ENCODE measurements around the gene RGS9BP. TPM values are rescaled to one million over a fixed set of nuclear protein-coding genes. Genes with fewer than 3 reads are reported as not detected.

Gene RGS9BP
- total and polyA plus RNA-seq, 2 experiments from 2014 or later = 0.08 to 0.22 TPM

GRCh38 chr19:32631381-32631780 lies 44.3 kb upstream of the RGS9BP start:
- no peak for DNase-seq
- Histone ChIP-seq H2AFZ (no peak overlapping the region), H3K9ac (no peak overlapping the region), H4K20me1 (ENCODE audit: insufficient read depth) (no peaks in the 10 kb centered on the region), H3K9me3 (ENCODE audit: low read depth) (no peaks in the 10 kb centered on the region), H3K27ac (no peak overlapping the region), H3K36me3 (ENCODE audit: low read depth) (peaks cover 3% of the 10 kb centered on the region; the same call in 1 of the 2 replicates), H3F3A (ENCODE audit: insufficient read depth) (no peaks in the 10 kb centered on the region), H3K79me2 (ENCODE audit: insufficient read depth) (no peaks in the 10 kb centered on the region), H3K27me3 (replicated peaks; ENCODE audit: insufficient read depth) (no peaks in the 10 kb centered on the region), H3K4me3 (no peak overlapping the region), H3K4me1 (ENCODE audit: insufficient read depth) (no peaks in the 10 kb centered on the region), H3K9me2 (ENCODE audit: insufficient read depth) (no peaks in the 10 kb centered on the region), H3K4me2 (ENCODE audit: unreplicated experiment) (no peak overlapping the region)
- in situ Hi-C loops (cut with MboI) = no loop called here
- no peak for TF ChIP-seq EZH2 (IDR thresholded peaks at IDR 0.05; ENCODE audit: insufficient read depth, poor library complexity, severe bottlenecking)
- no peak for TF ChIP-seq EZH2phosphoT487 (IDR thresholded peaks at IDR 0.05; ENCODE audit: insufficient read depth, low read depth)
- WGBS, 2 experiments (ENCODE audit: low coverage in 1 of 2, low lambda C conversion rate in 2 of 2, missing lambda C conversion rate in 2 of 2) = 94 to 96% methylated on average over 15 of the region's 15 CpGs

DNA sequence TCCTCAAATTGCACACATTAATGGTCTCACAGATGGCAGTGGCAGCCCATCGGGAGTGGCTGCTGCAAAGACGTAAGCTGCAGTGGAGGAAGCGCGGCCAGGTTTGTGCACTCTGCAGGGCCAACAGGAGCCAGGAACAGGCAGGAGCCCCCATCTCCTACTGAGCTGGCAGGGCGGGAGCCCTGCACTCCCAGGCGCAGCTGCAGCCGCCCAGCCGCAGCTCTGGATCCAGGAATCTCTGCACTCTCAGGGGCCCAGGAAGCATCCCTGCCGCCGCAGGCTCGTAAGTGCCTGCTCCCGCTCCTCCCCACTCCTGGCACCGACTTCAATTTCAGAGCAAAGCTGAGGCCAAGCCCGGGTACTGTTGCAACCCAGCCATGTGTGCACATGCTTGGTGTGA lies 38.2 kb upstream of the RGS9BP start:
- no peaks in the 10 kb centered on the region for H4K20me1 ChIP-seq (ENCODE audit: insufficient read depth)
- H3K27me3 ChIP-seq (replicated peaks; ENCODE audit: insufficient read depth) = no peaks in the 10 kb centered on the region
- 89% methylated on average over 14 of the region's 14 CpGs for WGBS, 2 experiments (ENCODE audit: low coverage in 1 of 2, low lambda C conversion rate in 2 of 2, missing lambda C conversion rate in 2 of 2)
- no peak overlapping the region for H3K4me3 ChIP-seq
- TF ChIP-seq EZH2phosphoT487 (IDR thresholded peaks at IDR 0.05; ENCODE audit: insufficient read depth, low read depth) (no peak), EZH2 (IDR thresholded peaks at IDR 0.05; ENCODE audit: insufficient read depth, poor library complexity, severe bottlenecking) (no peak)
- no peaks in the 10 kb centered on the region for H3F3A ChIP-seq (ENCODE audit: insufficient read depth)
- no peak overlapping the region for H3K27ac ChIP-seq
- peaks cover 11% of the 10 kb centered on the region; the same call in 1 of the 2 replicates for H3K36me3 ChIP-seq (ENCODE audit: low read depth)
- no peaks in the 10 kb centered on the region for H3K79me2 ChIP-seq (ENCODE audit: insufficient read depth)
- H3K9me2 ChIP-seq (ENCODE audit: insufficient read depth) = no peaks in the 10 kb centered on the region
- no peak overlapping the region for H2AFZ ChIP-seq
- DNase-seq = no peak
- H3K4me1 ChIP-seq (ENCODE audit: insufficient read depth) = no peaks in the 10 kb centered on the region
- H3K4me2 ChIP-seq (ENCODE audit: unreplicated experiment) = no peak overlapping the region
- no peak overlapping the region for H3K9ac ChIP-seq
- H3K9me3 ChIP-seq (ENCODE audit: low read depth) = no peaks in the 10 kb centered on the region
- in situ Hi-C loops (cut with MboI) = no loop called here

DNA sequence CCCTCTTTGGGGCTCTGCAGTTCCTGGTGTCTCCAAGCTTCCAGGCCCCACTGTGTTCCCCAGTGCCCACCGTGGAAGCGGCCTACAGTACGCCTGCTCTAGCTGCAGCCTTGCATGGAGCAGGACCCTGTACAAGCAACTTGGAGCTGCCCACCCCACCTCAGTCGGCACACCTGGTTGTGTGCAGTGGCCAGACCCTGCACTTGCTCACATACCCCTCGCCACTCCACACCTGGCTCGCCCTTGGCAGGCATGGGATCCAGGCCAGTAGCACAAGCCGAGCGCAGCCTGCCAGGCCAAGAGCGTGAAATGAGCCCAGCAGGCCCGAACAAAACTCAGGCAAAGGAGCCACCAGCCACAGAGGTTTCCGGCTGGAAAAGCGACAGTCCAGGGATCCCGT lies 37.0 kb upstream of the RGS9BP start:
- no peaks in the 10 kb centered on the region for H4K20me1 ChIP-seq (ENCODE audit: insufficient read depth)
- in situ Hi-C loops (cut with MboI) = no loop called here
- no peak overlapping the region for H3K9ac ChIP-seq
- H3K27ac ChIP-seq = no peak overlapping the region
- H3K36me3 ChIP-seq (ENCODE audit: low read depth) = peaks cover 11% of the 10 kb centered on the region; the same call in 1 of the 2 replicates
- no peak overlapping the region for H3K4me2 ChIP-seq (ENCODE audit: unreplicated experiment)
- no peaks in the 10 kb centered on the region for H3K9me3 ChIP-seq (ENCODE audit: low read depth)
- no peak overlapping the region for H3K4me3 ChIP-seq
- no peaks in the 10 kb centered on the region for H3K79me2 ChIP-seq (ENCODE audit: insufficient read depth)
- no peaks in the 10 kb centered on the region for H3K4me1 ChIP-seq (ENCODE audit: insufficient read depth)
- TF ChIP-seq EZH2phosphoT487 (IDR thresholded peaks at IDR 0.05; ENCODE audit: insufficient read depth, low read depth) (no peak), EZH2 (IDR thresholded peaks at IDR 0.05; ENCODE audit: insufficient read depth, poor library complexity, severe bottlenecking) (no peak)
- 96 to 98% methylated on average over 13 of the region's 13 CpGs for WGBS, 2 experiments (ENCODE audit: low coverage in 1 of 2, low lambda C conversion rate in 2 of 2, missing lambda C conversion rate in 2 of 2)
- H3F3A ChIP-seq (ENCODE audit: insufficient read depth) = no peaks in the 10 kb centered on the region
- no peak overlapping the region for H2AFZ ChIP-seq
- no peaks in the 10 kb centered on the region for H3K9me2 ChIP-seq (ENCODE audit: insufficient read depth)
- DNase-seq = no peak
- no peaks in the 10 kb centered on the region for H3K27me3 ChIP-seq (replicated peaks; ENCODE audit: insufficient read depth)

DNA sequence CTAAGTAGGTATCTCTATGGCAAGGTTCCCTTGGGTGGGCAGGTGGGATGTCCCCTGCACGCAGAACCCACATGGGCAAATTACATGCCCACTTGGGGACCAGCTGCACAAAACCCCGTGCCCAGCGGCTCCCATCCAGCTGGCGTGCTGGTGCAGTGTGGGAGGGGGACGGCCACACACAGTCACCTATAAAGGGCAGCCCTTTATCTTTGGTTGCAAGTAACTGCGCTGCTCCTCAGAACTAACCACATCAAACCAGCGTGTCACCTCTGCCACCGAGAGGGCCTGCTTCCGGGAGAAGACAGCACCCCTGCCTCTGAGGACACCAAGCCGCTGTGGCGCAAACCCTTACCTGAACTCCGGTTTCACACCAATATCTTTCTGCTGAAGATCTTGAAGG lies 32.9 kb upstream of the RGS9BP start:
- Histone ChIP-seq H3K79me2 (ENCODE audit: insufficient read depth) (no peaks in the 10 kb centered on the region), H3K27ac (no peak overlapping the region), H3K27me3 (replicated peaks; ENCODE audit: insufficient read depth) (no peaks in the 10 kb centered on the region), H3F3A (ENCODE audit: insufficient read depth) (no peaks in the 10 kb centered on the region), H3K4me1 (ENCODE audit: insufficient read depth) (no peaks in the 10 kb centered on the region), H3K4me2 (ENCODE audit: unreplicated experiment) (no peak overlapping the region), H2AFZ (no peak overlapping the region), H3K9me3 (ENCODE audit: low read depth) (no peaks in the 10 kb centered on the region), H3K36me3 (ENCODE audit: low read depth) (peaks cover 18% of the 10 kb centered on the region; the same call in 1 of the 2 replicates), H4K20me1 (ENCODE audit: insufficient read depth) (no peaks in the 10 kb centered on the region), H3K4me3 (no peak overlapping the region), H3K9me2 (ENCODE audit: insufficient read depth) (no peaks in the 10 kb centered on the region), H3K9ac (no peak overlapping the region)
- TF ChIP-seq EZH2 (IDR thresholded peaks at IDR 0.05; ENCODE audit: insufficient read depth, poor library complexity, severe bottlenecking) = no peak
- in situ Hi-C loops (cut with MboI) = no loop called here
- 89 to 99% methylated on average over 11 to 12 of the region's 12 CpGs for WGBS, 2 experiments (ENCODE audit: low coverage in 1 of 2, low lambda C conversion rate in 2 of 2, missing lambda C conversion rate in 2 of 2)
- DNase-seq = no peak

DNA sequence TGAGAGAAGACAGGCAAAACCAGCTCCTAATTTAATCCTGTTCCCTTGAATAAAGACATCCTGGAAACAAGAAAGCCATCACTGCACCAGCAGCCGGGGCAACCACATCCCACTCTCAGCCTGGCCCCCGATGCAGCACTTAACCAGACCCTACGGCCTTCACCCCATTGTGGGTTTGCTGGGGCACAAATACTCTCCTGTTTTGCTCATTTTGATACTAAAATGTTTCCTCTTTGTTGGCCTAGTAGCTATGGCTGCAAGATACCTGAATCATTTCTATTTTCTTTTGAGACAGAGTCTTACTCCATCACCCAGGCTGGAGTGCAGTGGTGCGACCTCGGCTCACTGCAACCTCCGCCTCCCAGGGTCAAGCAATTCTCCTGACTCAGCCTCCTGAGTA lies 29.1 kb upstream of the RGS9BP start:
- Histone ChIP-seq H3K9me2 (ENCODE audit: insufficient read depth) (no peaks in the 10 kb centered on the region), H3K4me2 (ENCODE audit: unreplicated experiment) (no peak overlapping the region), H3K4me3 (no peak overlapping the region), H3K4me1 (ENCODE audit: insufficient read depth) (no peaks in the 10 kb centered on the region), H3K36me3 (ENCODE audit: low read depth) (peaks cover 25% of the 10 kb centered on the region; the same call in 1 of the 2 replicates), H3F3A (ENCODE audit: insufficient read depth) (no peaks in the 10 kb centered on the region), H4K20me1 (ENCODE audit: insufficient read depth) (no peaks in the 10 kb centered on the region), H3K27me3 (replicated peaks; ENCODE audit: insufficient read depth) (no peaks in the 10 kb centered on the region), H3K79me2 (ENCODE audit: insufficient read depth) (peaks cover 7% of the 10 kb centered on the region; the same call in 1 of the 2 replicates), H3K9ac (no peak overlapping the region), H2AFZ (no peak overlapping the region), H3K27ac (no peak overlapping the region), H3K9me3 (ENCODE audit: low read depth) (no peaks in the 10 kb centered on the region)
- in situ Hi-C loops (cut with MboI) = no loop called here
- DNase-seq = no peak
- 90 to 92% methylated on average over 6 of the region's 6 CpGs for WGBS, 2 experiments (ENCODE audit: low coverage in 1 of 2, low lambda C conversion rate in 2 of 2, missing lambda C conversion rate in 2 of 2)
- TF ChIP-seq EZH2phosphoT487 (IDR thresholded peaks at IDR 0.05; ENCODE audit: insufficient read depth, low read depth) = no peak
- no peak for TF ChIP-seq EZH2 (IDR thresholded peaks at IDR 0.05; ENCODE audit: insufficient read depth, poor library complexity, severe bottlenecking)
